NCI-H2196 treated with DMSO at 0.1 percent for 48 hours (cell line): ENCODE results near the gene MROH2B.

Experiments used
- DNase-seq: peaks from one replicate; lab custom pipeline; 2025; ENCODE audit not compliant: unreplicated experiment; lab: John Stamatoyannopoulos, UW

MROH2B gene

DNA sequence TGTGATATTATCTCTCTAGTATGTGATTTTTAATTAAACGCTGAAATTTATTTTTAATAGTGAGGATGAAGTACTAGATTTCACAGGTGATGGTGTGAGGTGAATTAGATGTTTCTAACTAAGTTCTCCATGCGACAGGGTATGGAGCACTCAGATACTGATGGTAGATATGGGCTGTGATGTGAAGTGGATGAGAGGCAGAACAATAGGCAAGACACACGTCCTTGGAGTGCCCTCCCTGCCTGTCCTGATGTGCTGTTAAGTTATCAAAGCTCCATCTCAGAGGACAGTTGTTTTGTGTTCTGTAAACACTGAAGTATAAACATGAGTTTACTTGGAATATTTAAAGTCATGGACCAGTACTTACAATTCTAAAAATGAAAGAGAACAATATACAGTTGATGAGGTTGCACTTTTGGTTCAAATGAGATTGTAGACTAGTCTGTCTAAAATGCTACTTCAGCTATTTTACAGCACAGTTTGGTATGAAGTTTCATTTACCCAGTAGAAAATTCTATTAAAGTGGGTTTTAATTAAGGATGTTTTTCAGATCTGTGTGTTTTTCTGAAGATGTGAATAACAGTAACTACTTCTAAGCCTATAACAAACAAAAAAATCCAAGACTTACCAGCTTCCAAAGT, 97.7 kb downstream of the MROH2B start:
- DNase-seq: no peak

- no peak for DNase-seq
These were observed 98.7 kb downstream of the MROH2B start for GRCh38 chr5:40972434-40972833.

GRCh38 chr5:40962207-40962955, 108.8 kb downstream of the MROH2B start:
- DNase-seq: no peak

GRCh38 chr5:40960037-40960436, 111.1 kb downstream of the MROH2B start:
- DNase-seq: no peak

DNA sequence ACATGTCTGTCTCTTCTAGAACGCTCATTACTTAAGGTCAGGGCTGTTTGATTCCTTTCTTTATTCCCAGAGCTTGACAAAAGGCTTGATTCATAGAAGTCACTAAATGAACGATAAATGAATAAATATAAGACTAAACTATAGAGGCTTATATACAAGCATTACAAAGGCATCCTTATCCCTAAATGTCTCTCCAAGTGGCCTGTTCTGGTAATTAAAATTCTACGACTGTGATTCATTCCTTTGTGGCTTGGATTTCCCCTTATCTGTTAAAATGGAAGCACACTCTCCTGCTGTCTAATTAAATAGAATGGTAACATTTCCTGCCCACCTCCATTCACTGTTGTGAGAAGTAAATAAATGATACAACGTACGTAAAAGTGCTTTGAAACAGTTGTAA, 112.3 kb downstream of the MROH2B start:
- DNase-seq: no peak

DNA sequence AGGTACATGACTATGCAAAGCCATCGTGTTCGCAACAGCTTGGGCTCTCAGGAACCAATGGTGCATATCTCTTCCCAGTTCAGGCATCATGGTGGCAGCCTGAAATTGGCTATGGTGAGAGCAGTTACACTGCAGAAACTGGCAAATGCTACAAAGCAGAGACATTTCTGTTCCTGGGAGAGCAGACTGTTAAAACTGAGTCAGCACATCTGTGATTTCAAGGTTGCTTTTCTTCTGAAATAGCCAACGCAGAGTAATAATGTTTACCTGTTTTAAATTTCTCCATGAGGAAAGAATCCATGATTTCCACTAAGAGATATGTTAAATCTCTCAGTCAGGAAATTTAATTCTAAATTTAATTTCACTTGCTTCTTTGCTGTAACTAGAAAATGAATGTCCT, 114.1 kb downstream of the MROH2B start:
- DNase-seq: no peak

GRCh38 chr5:40955313-40955712, 115.8 kb downstream of the MROH2B start:
- no peak for DNase-seq
